IMR-90 (cell line): Measurements from ENCODE around the gene RAB6D. TPM values are rescaled to one million over a fixed set of nuclear protein-coding genes. Genes with fewer than 3 reads are reported as not detected.
"Not testable (repeated sequence)": the region's sequence is repeated elsewhere in the genome, so short reads cannot be mapped to it uniquely, and the experiment has no call there.

Experiments
- ATAC-seq: fragments of 200-7000 bp; cut with Tn5 transposase; 2 replicates; pipeline ENCODE4 v1.9.1; 2020; ENCODE audit warnings: low read depth, mild to moderate bottlenecking, moderate library complexity
- BruUV-seq: library from RNA; stranded (reverse); fragments of 400-500 nt; replicated peaks from 2 replicates; lab custom pipeline; 2021; lab: Mats Ljungman, UMichigan
- CTCF ChIA-PET: fragments of 300-600 bp; formaldehyde crosslinking; extraction: SDS; loops from one replicate; lab custom pipeline; 2021; ENCODE audit warnings: antibody characterized with exemption; lab: Yijun Ruan, JAX
- POLR2A ChIA-PET: fragments of 300-600 bp; sonication (Branson Sonifier 250); formaldehyde crosslinking; loops from one replicate; lab custom pipeline; 2022; ENCODE audit warnings: antibody characterized with exemption; ENCODE audit not compliant: unreplicated experiment; lab: Charles Lee
- DNase-seq: peaks from one replicate; pipeline ENCODE4 v3.0.0; 2013
- H2AFZ ChIP-seq: replicated peaks from 2 replicates; pipeline ENCODE3; 2013; ENCODE audit warnings: low read length, mild to moderate bottlenecking; ENCODE audit not compliant: poor library complexity
- H2AK5ac ChIP-seq: 2 replicates; pipeline ENCODE4 v1.6.1; 2013; ENCODE audit warnings: low read depth, low read length, inconsistent platforms
- H2AK9ac ChIP-seq: replicated peaks from 2 replicates; pipeline ENCODE3; 2013; ENCODE audit warnings: mild to moderate bottlenecking, low read depth, low read length, moderate library complexity; ENCODE audit not compliant: poor library complexity
- H2BK120ac ChIP-seq: 2 replicates; pipeline ENCODE4 v1.6.1; 2013; ENCODE audit warnings: low read depth, low read length, inconsistent platforms
- H2BK15ac ChIP-seq: 3 replicates; pipeline ENCODE4 v1.6.1; 2013; ENCODE audit warnings: low read depth, low read length, inconsistent platforms
- H2BK20ac ChIP-seq: 2 replicates; pipeline ENCODE4 v1.6.1; 2013; ENCODE audit warnings: low read depth, mild to moderate bottlenecking, inconsistent platforms, low read length, moderate library complexity
- H2BK5ac ChIP-seq: 2 replicates; pipeline ENCODE4 v1.6.1; 2013; ENCODE audit warnings: mild to moderate bottlenecking, low read depth, low read length, inconsistent platforms; ENCODE audit not compliant: poor library complexity, severe bottlenecking
- H3K14ac ChIP-seq: replicated peaks from 2 replicates; pipeline ENCODE4 v1.6.1; 2013; ENCODE audit warnings: low read depth, low read length, inconsistent platforms
- H3K18ac ChIP-seq: 2 replicates; pipeline ENCODE4 v1.6.1; 2013; ENCODE audit warnings: low read depth, low read length, control low read depth
- H3K23ac ChIP-seq: 2 replicates; pipeline ENCODE4 v1.6.1; 2013; ENCODE audit warnings: low read depth, low read length, inconsistent platforms
- H3K27ac ChIP-seq: 2 replicates; pipeline ENCODE4 v1.5.1; 2013; ENCODE audit warnings: mild to moderate bottlenecking, control low read depth, low read length; ENCODE audit not compliant: insufficient read depth
- H3K27me3 ChIP-seq: 2 replicates; pipeline ENCODE4 v1.6.1; 2013; ENCODE audit warnings: low read length; ENCODE audit not compliant: control insufficient read depth, insufficient read depth
- H3K36me3 ChIP-seq: 2 replicates; pipeline ENCODE4 v1.6.1; 2013; ENCODE audit warnings: low read length, mixed read lengths; ENCODE audit not compliant: control insufficient read depth, insufficient read depth
- H3K4ac ChIP-seq: 2 replicates; pipeline ENCODE4 v1.6.1; 2013; ENCODE audit warnings: low read depth, low read length, inconsistent platforms
- H3K4me1 ChIP-seq: 2 replicates; pipeline ENCODE4 v1.6.1; 2013; ENCODE audit warnings: low read length, mixed read lengths; ENCODE audit not compliant: control insufficient read depth, insufficient read depth
- H3K4me2 ChIP-seq: 2 replicates; pipeline ENCODE4 v1.6.1; 2013; ENCODE audit warnings: low read depth, mild to moderate bottlenecking, control low read depth, low read length, moderate library complexity
- H3K4me3 ChIP-seq: 2 replicates; pipeline ENCODE4 v1.5.1; 2013; ENCODE audit warnings: low read depth, mild to moderate bottlenecking, control low read depth, low read length, moderate library complexity; ENCODE audit not compliant: insufficient read depth
- H3K56ac ChIP-seq: 2 replicates; pipeline ENCODE4 v1.6.1; 2013; ENCODE audit warnings: low read length, inconsistent platforms; ENCODE audit not compliant: insufficient read depth; ENCODE audit errors: extremely low read depth
- H3K79me1 ChIP-seq, 2 experiments: 2 replicates each; pipeline ENCODE4 v1.6.1; 2013; ENCODE audit warnings: low read length in 2 of 2, inconsistent platforms in 1 of 2, low read depth in 1 of 2
- H3K9ac ChIP-seq: 2 replicates; pipeline ENCODE4 v1.6.1; 2013; ENCODE audit warnings: low read depth, low read length, control low read depth
- H3K9me1 ChIP-seq: 2 replicates; pipeline ENCODE4 v1.6.1; 2013; ENCODE audit warnings: low read length, inconsistent platforms; ENCODE audit not compliant: insufficient read depth
- H3K9me3 ChIP-seq: 2 replicates; pipeline ENCODE4 v1.6.1; 2013; ENCODE audit warnings: low read length; ENCODE audit not compliant: control insufficient read depth, insufficient read depth
- H4K20me1 ChIP-seq: 2 replicates; pipeline ENCODE4 v1.6.1; 2013; ENCODE audit warnings: low read length, inconsistent platforms; ENCODE audit not compliant: insufficient read depth
- H4K5ac ChIP-seq: 2 replicates; pipeline ENCODE4 v1.6.1; 2013; ENCODE audit warnings: mild to moderate bottlenecking, low read depth, low read length, control low read depth
- H4K8ac ChIP-seq, 2 experiments: 2 replicates each; pipeline ENCODE4 v1.6.1; 2013; ENCODE audit warnings: low read depth in 2 of 2, low read length in 2 of 2, control low read depth in 1 of 2, inconsistent platforms in 1 of 2
- H4K91ac ChIP-seq: 2 replicates; pipeline ENCODE4 v1.6.1; 2013; ENCODE audit warnings: low read depth, low read length, inconsistent platforms; ENCODE audit not compliant: insufficient read depth
- WGBS, 2 experiments: methylation state at CpG; one replicate each; pipeline versions ENCODE4 v1.1.5 to v1.1.7; 2013; ENCODE audit warnings: missing lambda C conversion rate in 2 of 2; ENCODE audit not compliant: insufficient read length in 1 of 2; ENCODE audit errors: extremely low coverage in 2 of 2; 5-methylcytosine and 5-hydroxymethylcytosine counted together
- dilution Hi-C: fragments of 300-500 bp; cut with HindIII; formaldehyde crosslinking; loops from one replicate; pipeline ENCODE4 v1.14.3; 2018; ENCODE audit warnings: low sequenced_read_pairs; ENCODE audit not compliant: unreplicated experiment
- in situ Hi-C: fragments of 300-500 bp; cut with MboI; formaldehyde crosslinking; loops from 3 replicates; pipeline ENCODE4 v1.14.3; 2019; ENCODE audit warnings: low sequenced_read_pairs, inconsistent platforms, mixed read lengths
- intact Hi-C: fragments of 100-400 bp; cut with micrococcal nuclease; formaldehyde crosslinking; loops from 2 replicates; pipeline ENCODE4 v1.10.0; 2022
- polyA plus RNA-seq, 3 experiments: library from polyadenylated mRNA; depleted of rRNA; stranded (reverse); fragments of >200 nt; gene quantifications; 2 replicates each; pipeline ENCODE4 v1.2.3, GENCODE V29; 2012; ENCODE audit warnings: low replicate concordance in 1 of 3
- total RNA-seq: library from RNA; depleted of rRNA; stranded (reverse); fragments of >200 nt; gene quantifications from 2 replicates; pipeline ENCODE4 v1.2.3, GENCODE V29; 2012

The RAB6D gene
- total and polyA plus RNA-seq, 2 of the 4 experiments (the other 2 are of a cell fraction): not detected

DNA sequence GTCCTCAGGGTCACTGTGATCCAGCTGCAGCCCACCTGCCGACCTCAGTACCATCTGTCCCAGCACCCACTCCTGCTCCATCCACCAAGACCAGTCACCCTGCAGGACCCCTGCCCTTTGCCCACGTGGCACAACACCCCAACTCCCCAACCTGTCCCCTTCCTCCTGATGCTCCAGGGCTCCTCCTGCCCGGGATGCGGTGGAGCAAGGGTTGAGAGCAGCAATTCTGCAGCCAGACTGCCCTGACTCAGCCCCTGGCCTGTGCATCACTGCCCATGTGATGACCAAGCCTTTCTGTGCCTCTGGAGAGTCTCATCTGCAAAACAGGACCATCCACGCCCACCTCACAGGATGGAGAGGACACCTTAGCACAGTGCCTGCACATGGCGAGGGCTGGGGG is 24.9 kb upstream of the RAB6D start:
- H3K9ac ChIP-seq, H4K91ac ChIP-seq, H3K27me3 ChIP-seq, H3K9me3 ChIP-seq, H3K18ac ChIP-seq, H3K14ac ChIP-seq, H3K79me1 ChIP-seq, H3K4me2 ChIP-seq, H3K23ac ChIP-seq, H2AK9ac ChIP-seq, intact Hi-C loops, in situ Hi-C loops, DNase-seq, H2AFZ ChIP-seq, H4K5ac ChIP-seq, H2BK20ac ChIP-seq, dilution Hi-C loops, H3K56ac ChIP-seq, H2BK15ac ChIP-seq, H4K8ac ChIP-seq, H3K36me3 ChIP-seq, CTCF ChIA-PET, BruUV-seq, H2BK120ac ChIP-seq, H3K4me3 ChIP-seq, ATAC-seq, H3K27ac ChIP-seq, H2BK5ac ChIP-seq, H2AK5ac ChIP-seq, POLR2A ChIA-PET, H4K20me1 ChIP-seq, H3K9me1 ChIP-seq, H3K4ac ChIP-seq, H3K4me1 ChIP-seq: not testable (repeated sequence)
- no CpG with 5 or more reads among the region's 6 CpGs for WGBS, 2 experiments

DNA sequence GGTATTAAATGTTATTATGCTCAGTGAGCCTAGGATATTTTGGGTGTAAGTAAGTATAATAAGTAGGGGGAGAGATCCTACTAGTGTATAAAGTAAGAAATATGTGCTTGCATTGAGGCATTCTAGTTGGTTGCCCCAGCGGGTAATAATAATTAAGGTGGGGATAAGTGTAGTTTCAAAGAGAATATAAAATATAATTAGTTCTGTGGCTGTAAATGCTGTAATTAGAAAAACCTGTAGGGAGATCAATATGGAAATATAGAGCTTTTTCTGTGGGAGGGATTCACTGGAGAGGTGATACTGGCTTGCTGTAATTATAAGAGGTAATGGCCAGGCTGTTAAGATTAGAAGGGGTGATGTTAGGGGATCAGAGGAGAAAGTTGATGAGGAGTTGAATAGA is 9.1 kb upstream of the RAB6D start:
- not testable (repeated sequence) for BruUV-seq

More for the DNA sequence above, 9.1 kb upstream of the RAB6D start:
- H2BK5ac ChIP-seq, H3K4me2 ChIP-seq, H3K18ac ChIP-seq, H3K4me3 ChIP-seq, H4K20me1 ChIP-seq, H4K8ac ChIP-seq, H4K5ac ChIP-seq, H2AK9ac ChIP-seq, H3K9ac ChIP-seq, POLR2A ChIA-PET, H3K9me3 ChIP-seq, DNase-seq, H3K4ac ChIP-seq, H3K14ac ChIP-seq, H3K23ac ChIP-seq, H2AK5ac ChIP-seq, H2BK15ac ChIP-seq, H3K27me3 ChIP-seq, H3K27ac ChIP-seq, H3K36me3 ChIP-seq, ATAC-seq, CTCF ChIA-PET, in situ Hi-C loops, H3K79me1 ChIP-seq, H2BK120ac ChIP-seq, H3K9me1 ChIP-seq, H2AFZ ChIP-seq, intact Hi-C loops, H4K91ac ChIP-seq, H3K56ac ChIP-seq, H3K4me1 ChIP-seq, H2BK20ac ChIP-seq: not testable (repeated sequence)
- no CpG with 5 or more reads among the region's 1 CpG for WGBS, 2 experiments
- dilution Hi-C loops: loop anchor here (25.0 kb wide), 1 partner anchor 1086 kb away; no protein-coding TSS in a partner anchor
